ENCODE results near the gene WNK2.
"Not testable (repeated sequence)": the region's sequence is repeated elsewhere in the genome, so short reads cannot be mapped to it uniquely, and the experiment has no call there.

Gene WNK2

DNA sequence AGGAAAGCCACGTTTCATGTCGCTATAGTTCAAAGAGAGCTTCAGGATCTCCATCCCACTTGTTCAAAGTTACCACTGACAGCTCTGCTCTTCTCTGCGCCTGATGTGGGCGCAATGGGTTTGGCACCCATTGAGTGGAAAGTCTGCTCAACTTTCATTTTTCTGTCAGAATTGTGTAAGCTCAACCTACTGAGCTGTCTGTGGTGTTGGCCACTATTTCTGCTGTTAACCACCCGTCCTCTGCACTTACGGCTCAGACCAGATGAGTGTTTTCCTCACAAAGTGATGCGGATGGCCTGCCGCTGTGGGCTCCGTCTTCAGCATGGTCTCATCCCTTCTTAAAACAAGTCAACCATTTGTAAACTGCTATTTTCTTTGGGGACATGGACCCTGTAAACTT lies 131.2 kb downstream of the WNK2 start:
- DNase-seq = no peak

- DNase-seq = no peak
These were observed 132.0 kb downstream of the WNK2 start for GRCh38 chr9:93315960-93316359.

GRCh38 chr9:93316726-93317494 lies 133.0 kb downstream of the WNK2 start:
- DNase-seq = no peak

DNA sequence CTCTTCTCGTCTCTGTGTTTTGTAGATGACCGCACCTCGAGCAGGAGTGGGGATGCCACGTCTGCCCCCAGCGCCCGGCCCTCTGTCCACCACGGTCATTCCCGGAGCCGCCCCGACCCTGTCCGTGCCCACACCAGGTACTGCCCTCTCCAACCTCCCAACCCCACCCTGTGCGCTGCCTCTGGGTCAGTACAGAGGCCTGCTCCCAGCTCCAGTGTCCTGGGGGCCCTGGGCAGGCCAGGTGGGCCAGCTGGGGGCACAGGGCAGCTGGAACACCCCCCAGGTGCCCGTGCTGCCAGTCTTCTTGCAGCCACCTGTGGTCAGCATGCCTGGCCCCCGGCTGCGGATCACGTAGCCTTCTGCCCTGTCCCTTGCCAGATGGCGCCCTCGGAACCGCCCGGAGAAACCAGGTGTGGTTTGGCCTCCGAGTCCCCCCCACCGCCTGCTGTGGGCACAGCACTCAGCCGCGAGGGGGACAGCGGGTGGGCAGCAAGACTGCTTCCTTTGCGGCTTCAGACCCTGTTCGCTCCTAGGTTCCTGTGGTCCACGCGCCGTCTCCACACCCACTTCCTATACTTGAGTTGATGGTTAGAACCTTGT lies 133.7 kb downstream of the WNK2 start:
- DNase-seq = no peak

- DNase-seq = no peak
These were observed 134.5 kb downstream of the WNK2 start for GRCh38 chr9:93318480-93318879.

DNA sequence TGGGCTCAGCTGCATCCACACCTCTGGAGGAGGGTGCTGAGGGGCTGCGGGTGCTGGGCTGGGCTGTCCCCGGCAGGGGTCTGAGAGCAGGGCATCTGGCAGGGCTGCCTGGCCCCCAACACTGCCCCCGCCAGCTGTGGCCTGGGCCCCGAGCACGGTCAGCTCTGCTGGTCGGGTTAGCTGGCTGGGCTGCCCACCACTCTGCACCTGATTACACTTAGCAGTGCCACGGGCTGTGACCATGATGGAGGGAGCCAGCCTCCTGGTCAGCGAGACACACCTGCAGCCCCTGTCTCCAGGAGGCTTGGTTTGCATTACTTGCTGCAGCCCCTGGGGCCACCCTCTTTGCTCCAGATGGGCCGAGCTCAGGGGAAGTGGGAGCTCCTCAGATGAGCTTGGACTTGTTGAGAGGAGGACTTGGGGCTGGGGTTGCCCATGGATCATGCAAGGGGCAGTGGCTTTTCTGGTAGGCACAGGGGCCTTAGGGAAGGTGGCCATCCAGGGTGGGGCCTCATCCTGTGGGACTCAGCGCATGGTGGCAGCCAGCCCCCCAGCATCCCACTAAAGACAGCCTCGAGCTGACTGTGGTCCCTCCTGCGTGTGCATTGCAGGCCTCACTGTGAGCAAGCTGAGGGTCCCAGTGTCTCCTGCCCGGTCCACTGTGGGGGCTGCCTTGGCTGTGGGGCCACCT lies 135.5 kb downstream of the WNK2 start:
- no peak for DNase-seq

- DNase-seq = no peak
These were observed 136.1 kb downstream of the WNK2 start for GRCh38 chr9:93319992-93320500.

GRCh38 chr9:93320591-93321219 lies 136.8 kb downstream of the WNK2 start:
- no peak for DNase-seq

GRCh38 chr9:93321220-93321610 lies 137.3 kb downstream of the WNK2 start:
- DNase-seq = no peak

GRCh38 chr9:93323446-93323954 lies 139.6 kb downstream of the WNK2 start:
- not testable (repeated sequence) for DNase-seq

- DNase-seq = no peak
These were observed 140.4 kb downstream of the WNK2 start for GRCh38 chr9:93324191-93324834.

DNA sequence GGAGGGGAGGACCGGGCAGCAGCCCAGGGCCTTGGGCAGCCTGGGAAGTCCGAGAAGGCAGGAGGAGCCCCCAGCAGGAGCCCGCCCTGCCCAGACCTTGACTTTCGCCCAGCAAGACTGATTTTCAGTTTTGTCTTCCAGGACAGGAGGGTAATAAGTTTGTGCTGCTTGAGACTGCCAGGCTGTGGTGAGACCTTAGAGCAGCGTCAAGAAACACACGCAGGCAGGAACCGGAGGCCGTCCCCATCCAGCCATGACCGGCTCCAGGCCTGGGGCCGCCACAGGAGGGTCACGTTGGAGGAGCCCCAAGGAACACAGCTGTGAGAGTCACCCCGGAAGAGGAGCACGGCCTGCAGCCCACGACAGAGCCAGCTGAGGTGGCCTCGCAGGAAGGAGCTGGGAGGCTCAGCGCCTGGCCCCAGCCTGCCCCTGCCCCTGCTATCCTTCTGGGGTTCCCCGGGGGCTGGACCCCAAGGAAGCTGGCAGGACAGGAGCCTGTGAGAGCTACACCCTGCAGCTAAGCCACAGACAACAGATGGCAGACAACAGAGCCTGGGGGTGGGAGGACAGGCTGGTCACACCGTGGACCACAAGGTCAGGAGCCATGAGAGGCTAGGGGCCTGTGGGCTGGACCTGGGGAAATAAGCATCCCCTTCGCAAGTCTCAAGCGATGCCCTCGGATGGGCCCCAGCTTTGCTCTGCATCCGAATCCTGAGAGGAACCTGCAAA lies 141.5 kb downstream of the WNK2 start:
- no peak for DNase-seq

GRCh38 chr9:93326056-93326455 lies 142.1 kb downstream of the WNK2 start:
- DNase-seq = no peak

- DNase-seq = no peak
These were observed 142.7 kb downstream of the WNK2 start for GRCh38 chr9:93326654-93327053.

DNA sequence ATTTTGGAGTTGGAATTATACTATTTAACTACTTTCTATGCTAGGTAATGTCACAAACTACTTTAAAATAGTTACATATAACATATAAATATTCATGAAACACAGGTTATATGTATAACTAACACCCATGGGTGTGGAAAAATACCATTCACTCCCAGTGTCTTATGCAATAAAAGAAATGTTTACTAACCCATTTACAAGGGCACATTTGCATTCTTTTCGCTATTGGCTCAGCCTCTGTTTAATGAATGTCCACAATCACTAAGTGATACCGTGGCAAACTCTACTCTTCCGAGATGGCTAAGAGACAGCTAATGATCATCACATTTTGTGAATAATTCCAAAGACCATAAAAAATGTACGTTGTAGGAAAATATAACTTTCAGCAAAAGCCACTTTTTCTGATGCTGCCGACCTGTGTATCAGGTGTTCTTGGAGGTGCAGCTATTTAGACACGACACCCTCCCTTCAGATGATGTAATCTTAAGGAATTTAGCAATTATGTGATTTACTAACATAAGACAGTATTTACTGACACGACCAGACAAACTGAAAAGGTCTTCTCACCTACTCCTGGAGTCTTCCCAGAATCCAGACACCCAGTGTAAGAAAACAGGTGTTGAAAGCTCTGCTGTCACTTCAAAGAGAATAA lies 145.8 kb downstream of the WNK2 start:
- DNase-seq = no peak

DNA sequence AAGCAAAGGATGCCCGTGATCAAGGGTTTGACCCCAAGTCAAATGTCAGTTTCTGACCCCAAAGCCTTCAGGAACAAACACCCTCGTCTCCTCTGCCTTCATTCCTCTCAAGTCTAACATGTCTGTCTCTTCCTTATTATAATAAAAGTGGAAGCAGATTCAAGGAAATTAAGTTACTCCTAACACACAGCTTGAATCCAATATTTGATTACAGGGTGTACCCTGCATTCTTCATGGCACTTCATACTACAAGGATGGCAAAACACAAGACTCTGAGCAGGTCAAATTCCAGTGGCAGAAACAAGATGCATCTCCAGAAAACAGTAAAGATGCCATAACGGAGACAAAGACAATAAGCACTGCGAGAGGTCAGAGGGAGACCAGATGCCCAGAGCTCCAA lies 148.4 kb downstream of the WNK2 start:
- no peak for DNase-seq

GRCh38 chr9:93336720-93337119 lies 152.8 kb downstream of the WNK2 start:
- no peak for DNase-seq

DNA sequence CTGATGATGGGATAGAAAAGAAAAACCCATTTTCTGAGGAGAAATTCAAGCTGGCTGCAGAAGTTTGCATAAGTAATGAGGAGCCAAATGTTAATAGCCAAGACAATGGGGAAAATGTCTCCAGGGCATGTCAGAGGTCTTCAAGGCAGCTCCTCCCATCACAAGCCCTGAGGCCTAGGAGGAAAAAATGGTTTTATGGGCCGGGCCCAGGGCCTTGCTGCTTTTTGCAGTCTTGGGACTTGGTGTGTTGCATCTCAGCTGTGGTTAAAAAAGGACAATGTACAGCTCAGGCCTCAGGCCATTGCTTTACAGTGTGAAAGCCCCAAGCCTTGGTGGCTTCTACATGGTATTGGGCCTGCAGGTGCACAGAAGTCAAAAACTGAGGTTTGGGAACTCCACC lies 154.3 kb downstream of the WNK2 start:
- not testable (repeated sequence) for DNase-seq

- DNase-seq = no peak
These were observed 156.2 kb downstream of the WNK2 start for GRCh38 chr9:93340091-93340490.

GRCh38 chr9:93341820-93342219 lies 157.9 kb downstream of the WNK2 start:
- DNase-seq = not testable (repeated sequence)

DNA sequence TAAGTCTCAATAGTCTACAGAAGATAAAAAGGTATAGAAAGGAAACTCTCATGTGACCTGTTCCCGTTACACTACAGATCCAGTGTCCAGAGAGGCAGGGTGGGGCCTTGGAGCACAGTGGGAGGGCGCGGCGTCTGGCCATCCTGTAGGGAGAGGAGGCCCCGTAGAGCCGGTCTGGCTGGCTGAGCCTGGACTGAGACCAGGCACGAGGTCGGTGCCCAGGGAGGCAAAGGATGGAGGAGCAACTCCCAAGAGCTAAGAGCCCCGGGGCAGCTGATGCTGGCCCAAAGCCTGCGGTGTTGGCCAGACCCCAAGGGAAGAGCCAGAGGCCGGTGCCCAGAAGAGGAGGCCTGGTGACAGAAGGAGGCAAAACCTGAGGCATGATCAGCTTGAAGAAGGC lies 158.5 kb downstream of the WNK2 start:
- not testable (repeated sequence) for DNase-seq

Measured in hematopoietic multipotent progenitor cell treated with erythropoietin and hydrocortisone succinate and interleukin-3 and kit ligand, for 6 days (in vitro differentiated cells).